GM19043 (cell line): ENCODE measurements around the gene CTDSPL.

Source experiments
- ATAC-seq: cut with Tn5 transposase; IDR thresholded peaks from one replicate; pipeline ENCODE4 v1.9.1; 2021; ENCODE audit warnings: low read depth; ENCODE audit not compliant: unreplicated experiment

The CTDSPL gene

DNA sequence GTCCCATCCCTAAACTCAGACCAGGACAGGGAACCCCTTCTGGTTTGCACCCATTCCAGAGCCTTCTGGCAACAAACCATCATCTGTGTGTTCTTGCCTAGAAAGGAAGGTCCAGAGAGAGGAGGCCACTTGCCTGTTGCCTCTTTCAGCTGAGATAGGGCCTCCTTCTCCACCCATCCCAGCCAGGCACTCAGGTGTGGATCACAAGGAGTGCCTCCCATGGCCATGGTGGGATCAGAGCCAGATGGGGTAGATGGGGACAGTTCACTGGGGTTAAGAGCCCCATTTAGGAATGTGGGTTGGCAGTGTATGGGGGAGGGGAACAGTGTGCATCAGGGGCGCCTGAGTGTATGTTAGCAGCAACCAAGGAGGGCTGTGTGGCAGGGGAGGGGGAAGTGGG lies 8.9 kb upstream of the CTDSPL start:
- ATAC-seq, result no peak

DNA sequence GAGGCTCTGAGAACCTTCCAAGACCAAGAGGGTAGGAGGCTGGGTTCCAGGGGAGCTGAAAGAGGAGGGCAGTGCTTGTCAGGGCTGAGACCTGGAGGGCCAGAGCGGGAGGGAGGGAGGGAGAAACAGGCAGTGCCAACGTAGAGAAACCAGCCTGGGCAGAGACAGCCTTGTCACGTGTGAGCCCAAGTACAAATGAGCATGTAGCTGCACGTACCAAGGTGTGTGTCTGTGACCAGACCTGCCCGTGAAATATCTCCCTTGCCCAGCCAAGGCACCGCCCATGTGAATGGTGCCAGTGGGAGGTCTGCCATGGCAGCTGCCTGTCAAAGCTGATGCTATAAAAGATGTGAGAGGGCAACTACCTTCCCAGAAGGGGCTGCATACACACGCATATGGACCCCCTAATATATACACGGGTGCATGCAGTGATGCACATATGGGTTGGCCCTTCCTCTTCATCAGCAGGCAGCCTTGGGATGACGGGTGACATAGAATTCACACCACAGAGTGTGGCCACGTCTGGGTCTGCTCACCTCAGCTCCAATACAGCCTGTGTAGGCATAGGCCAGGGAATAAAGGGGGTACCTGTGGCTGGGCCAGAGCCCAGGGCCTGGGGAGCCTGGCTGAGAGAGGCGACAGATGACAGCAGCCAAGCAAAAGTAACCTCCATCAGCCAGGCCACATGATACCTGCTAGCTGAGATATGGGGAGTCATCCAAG lies 7.8 kb upstream of the CTDSPL start:
- ATAC-seq, result no peak

DNA sequence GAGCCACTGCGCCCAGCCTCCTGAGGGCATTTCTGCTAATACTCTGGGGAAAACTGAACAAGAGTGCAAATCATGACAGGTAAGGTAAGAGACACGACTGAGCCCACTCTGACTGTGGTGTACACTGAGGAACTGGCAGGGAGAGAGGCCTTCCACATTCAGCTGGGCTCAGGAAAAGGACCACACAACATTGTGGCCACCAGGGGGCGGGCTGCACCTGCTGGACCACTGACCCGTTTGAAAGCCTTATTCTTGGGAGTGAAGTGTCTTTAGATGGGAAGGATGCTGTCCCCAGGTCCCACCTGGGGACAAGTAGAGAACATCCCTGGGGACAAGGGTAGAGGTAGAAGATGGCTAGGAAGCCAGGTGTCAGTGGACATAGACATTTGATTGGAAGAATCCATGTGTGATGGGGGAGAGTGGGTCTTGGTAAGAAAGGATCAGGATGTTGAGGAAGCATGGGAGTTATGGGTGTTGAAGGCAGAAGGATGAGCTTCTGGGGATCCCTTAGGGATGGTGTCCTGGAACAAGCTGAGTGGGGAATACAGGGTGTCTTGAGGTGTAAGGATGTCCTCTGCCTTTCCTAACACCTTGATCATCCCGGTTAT lies 6.2 kb upstream of the CTDSPL start:
- ATAC-seq, result peak; percentile 63

DNA sequence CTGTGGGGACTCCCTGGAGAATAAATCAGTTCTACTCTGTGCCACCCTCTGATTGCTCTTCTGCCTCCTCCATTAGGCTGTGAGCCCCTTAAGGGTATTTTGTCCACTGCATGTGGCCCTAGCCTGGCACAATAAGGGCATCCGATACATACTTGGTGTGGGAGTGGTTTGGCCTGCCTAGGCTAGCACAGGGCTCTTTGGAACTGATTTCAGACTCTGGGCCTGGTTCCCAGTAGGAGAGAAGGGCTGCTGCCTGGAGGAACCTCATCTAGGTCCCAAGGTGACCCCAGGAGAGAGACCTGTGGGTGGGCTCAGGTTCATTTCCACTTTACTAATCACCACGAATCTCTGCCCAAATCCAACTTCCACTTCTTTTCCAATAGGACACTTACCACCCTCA lies 5.3 kb upstream of the CTDSPL start:
- ATAC-seq, result no peak

DNA sequence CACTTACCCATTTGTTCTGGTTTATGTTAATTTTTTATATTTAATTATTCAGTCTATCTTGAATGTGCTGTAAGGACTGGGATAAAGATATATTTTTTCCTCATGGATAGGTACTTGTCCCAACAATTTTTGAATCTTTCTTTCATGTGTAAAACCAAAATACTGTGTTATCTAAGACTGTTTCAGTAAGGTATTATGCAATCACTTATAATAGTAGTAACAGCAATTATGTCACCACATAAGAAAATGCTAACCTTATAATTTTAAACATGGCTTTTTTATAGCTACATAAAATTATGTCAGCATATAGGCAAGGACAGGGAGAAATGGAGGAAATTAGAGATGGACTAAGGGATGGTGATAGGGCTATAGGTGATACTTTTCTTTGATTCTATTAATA lies 2.9 kb upstream of the CTDSPL start:
- ATAC-seq, result no peak

DNA sequence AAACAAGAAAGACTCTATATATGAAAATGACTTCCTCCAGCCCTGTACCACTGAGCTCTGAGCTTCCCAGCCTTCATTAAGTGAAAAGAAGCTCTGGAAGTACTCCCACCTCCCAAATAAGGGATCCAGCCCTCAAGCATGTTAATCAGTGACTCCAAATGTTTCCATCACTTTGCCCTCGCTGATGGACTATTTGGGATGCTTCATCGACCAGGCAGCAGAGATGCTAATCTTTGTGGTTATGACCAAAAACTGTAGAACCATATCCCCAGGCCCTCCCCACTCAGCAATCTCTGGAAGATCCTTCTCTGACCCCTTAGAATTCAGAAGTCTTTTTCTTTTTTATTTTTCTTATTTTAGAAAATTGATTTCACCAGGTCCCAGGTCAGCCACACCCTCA lies 2.3 kb upstream of the CTDSPL start:
- ATAC-seq, result no peak

DNA sequence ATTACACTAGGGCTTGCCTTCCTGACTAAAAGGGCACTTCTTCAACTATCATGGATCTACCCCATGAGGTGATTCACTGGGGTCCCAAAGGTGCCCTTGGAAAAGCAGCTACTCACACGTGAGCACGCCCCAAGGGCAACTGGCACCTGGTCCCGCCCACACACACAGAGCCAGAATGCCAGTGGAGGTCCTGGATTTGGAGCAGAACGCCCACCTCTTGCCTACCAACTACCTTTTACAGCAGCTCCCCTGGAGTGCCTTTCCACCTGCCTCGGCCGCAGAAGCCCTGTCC lies 1.8 kb upstream of the CTDSPL start:
- no peak for ATAC-seq

DNA sequence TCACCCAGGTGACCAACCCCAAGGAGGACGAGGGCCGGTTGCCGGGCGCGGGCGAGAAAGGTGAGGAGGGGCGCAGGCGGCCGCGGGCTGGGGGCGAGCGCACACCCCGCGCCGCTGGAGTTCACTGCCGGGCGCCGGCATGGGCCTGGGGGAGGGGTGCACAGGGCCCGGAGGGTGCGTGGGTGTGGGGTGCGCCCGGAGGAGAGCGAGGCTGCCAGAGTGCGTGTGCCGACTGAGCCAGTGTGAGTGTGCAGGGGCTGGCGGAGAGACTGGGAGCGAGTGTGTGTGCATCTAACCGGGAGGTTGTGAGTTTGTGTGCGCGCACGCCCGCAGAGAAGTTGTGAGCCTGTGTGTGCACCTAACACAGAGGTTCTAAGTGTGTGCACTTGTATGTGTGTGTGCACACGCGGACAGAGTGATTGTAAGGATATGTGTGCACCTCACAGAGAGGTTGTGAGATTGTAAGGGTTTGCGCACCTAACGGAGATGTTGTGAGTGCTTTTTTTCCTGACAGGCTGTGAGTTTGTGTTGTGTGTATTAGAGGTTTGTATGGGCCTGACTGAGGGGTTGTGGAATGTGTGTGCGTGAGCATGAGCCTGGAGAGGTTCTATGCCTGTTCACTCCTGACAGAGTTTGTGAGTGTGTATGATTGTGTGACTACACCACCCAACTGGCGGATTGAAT lies 681 bp downstream of the CTDSPL start:
- ATAC-seq, result no peak

DNA sequence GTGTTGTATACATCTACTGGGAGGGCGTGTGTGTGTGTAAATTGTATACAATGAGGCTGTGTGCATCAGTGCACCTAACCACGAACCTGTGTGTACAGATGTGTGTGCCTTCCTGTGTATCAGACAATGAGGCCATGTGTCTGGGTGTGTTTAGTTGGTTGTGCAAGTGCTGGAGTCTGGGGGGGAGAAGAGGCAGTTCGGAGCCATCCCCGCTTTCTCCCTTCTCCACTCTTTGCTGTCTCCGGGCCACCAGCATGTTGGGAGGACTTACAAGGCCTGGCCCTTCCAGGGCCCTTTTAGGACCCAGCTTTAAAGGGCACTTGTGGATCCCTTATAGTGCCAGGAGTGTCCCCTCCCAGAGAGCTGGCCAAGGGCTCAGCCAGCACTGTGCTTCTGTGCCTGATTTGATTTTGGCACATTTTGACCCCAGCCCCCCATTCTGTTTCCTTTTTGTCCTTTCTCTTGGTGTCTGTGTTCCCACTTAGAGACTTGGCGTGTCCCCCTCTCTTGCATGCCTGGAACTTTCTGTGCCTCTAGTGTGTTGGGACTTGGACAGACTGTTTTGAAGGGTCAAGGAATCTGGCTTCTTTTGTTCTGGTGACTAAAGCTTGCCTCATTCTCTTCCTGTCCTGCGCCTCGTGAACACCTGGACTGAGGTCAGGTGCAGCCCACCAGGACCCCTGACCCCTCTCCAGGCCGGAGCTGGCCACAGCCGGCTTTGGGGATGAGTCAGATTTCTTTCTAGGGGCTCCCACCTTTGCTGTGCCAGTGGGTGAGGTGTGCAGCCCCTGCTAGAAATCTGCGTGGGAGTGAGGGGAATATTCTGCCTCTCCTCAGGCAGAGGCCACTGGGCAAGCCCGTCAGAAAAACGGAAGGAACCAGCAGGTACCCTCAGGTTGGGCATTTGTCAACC lies 1.5 kb downstream of the CTDSPL start:
- no peak for ATAC-seq

DNA sequence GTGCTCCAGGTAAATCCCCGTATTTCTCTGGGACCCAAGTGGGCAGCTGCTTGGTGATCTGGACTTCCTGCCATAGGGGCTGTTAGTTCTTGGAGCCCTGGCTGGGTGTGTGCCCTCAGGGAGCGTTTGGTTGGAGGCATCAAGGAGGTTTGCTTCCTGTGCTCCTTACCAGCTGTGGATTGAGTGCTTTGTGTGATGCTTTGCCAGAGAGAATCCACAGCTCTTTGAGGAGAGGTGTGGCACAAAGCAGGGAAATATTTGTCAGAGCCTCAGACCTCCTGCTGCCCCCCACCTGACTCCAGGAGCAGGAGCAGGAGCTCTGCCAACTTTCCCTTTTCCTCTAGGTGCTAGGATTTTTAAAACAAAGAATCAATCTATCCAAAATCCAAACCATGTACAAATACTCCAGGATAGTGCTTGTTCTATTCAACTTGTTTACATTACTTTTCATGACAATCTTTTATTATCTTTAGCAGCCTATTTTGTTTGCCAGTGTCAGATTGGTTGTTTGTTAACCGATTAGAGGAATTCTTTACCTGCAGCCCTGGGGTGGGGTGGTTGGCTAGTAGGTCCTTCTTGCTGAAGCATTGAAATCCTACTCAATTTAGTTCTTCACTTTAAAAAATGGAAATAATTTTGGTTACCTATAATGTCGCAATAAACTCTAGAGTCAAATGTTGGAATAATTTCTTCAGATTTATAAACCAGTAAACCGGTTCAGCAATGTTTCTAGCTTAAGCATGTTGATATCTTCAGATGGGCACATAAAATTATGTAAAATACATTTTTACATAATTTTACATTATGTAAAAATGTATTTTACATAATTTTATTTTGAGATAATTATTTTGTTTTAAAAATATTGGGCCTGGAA lies 2.5 kb downstream of the CTDSPL start:
- no peak for ATAC-seq

DNA sequence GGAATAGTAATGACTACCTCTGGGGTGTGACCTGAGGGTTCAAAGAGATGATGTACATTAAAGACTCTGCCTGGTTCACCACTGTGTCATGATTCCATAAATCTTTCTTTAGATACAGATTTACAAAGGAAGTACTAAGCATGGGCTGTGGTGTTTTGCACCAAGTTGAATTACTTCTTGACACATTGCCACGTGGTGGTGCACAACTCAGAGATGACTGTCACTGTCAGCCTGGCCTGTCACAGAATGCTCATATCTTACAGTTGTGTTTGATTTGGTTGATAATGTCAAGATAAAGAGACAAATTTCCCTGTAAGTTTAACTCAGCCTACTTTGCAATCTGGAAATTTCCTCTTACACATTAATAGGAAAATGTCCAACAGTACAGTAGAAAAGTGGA lies 3.2 kb downstream of the CTDSPL start:
- ATAC-seq, result no peak

DNA sequence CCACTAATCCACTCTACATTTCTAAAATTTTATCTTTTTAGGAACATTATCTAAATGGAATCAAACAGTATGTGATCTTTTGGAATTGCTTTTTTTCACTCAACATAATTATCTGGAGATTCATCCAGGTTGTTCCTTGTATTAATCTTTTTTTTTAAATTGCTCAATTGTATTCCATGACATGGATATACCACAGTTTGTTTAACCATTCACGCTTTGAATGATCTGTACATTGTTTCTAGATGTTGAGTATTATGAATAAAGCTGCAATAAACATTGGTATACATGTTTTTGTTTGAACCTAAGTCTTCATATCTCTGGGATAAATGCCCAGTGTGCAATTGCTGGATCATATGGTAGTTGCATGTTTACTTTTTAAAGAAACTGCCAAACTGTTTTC lies 5.5 kb downstream of the CTDSPL start:
- no peak for ATAC-seq

DNA sequence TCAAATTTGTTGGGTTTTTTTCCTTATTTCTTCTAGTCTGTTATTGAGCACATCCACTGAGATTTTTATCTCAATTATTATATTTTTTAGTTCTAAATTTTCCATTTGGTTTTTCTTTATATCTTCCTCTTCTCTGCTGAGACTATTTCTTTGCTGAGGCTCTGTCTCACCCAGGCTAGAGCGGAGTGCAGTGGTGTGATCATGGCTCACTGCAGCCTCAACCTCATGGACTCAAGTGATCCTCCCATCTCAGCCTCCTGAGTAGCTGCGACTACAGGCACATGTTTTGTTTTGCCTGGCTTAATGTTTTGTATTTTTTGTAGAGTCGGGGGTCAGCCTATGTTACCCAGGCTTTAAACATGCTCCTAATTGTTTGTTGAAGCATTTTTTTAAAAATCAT lies 10.2 kb downstream of the CTDSPL start:
- ATAC-seq, result no peak

DNA sequence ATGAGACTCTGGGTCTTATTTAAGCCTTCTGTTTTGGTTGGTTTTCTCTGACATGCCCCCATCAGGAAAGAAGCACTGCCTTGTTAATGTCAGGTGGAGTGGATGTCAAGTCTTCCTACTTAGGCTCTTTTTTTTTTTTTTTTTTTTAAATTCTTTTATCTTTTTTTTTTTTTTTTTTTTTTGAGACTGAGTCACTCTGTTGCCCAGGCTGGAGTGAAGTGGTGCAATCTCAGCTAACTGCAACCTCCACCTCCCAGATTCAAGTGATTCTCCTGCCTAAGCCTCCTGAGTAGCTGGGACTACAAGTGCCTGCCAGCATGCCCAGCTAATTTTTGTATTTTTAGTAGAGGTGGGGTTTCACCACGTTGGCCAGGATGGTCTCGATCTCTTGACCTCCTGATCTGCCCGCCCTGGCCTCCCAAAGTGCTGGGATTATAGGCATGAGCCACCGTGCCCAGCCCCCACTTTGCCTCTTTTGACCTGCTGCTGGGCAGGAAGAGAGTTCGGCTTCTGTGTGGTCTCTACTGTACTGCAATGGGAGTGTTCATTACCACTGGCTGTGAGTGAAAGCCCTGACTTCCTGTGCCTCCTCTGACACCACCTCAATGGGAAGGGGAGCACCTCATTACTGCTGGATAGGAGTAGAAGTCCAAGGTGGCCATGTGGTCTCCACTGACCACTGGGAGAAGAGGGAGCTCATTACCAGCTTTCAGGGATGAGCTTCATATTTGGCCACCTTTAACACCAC lies 10.9 kb downstream of the CTDSPL start:
- no peak for ATAC-seq

DNA sequence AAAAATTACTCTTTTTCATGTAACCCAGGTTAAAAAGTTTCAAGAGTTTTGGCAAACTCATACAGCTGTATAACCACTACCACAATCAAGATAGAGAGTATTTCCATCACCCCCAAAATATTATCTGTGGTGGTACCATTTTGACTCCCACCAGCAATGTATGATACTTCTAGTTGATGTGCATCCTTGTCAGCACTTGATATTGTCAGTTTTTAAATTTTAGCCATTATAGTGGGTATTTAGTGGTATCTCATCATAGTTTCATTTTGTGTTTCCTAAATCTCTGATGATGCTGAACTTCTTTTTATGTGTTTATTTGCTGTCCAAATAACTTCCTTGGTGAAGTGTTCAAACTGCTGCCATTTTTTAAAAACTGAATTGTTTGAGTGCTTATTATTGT lies 14.6 kb downstream of the CTDSPL start:
- ATAC-seq, result no peak

DNA sequence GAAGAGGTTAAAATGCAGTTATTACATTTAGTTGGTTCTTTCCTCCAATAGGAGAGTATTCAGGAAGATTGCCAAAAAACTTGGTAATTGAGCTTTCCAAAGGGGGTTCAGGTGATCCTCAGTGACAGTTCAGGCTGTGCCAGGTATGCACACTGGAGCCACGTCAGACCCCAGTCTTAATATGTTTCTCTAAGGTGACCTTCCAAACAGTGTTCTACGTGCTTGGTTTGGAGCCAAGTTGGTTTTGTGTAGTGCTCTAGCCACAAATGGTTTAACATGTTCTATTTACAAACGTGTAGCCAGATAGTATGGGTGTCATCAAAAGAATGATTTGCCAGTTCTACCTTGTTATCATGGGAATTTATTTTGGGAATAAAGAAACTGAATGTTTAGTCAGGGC lies 21.0 kb downstream of the CTDSPL start:
- no peak for ATAC-seq

DNA sequence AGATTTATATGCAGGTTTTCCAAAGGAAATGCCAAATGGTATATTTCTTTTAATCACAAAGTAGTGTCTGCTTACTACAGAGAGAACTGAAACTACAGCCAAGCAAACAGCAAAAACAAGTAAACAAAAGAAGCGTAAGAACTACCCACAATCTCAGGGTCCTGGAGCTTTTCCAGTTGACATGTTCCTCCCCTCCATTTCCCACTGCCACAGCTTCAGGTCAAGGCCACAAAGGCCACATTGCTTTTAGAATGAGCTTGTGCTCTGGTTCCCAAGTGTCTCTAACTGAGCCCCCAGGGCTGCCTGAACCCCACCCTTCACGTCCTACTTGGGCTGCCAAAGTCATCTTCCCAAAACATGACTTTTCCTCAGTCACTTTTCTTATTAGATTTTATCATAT lies 24.1 kb downstream of the CTDSPL start:
- no peak for ATAC-seq

DNA sequence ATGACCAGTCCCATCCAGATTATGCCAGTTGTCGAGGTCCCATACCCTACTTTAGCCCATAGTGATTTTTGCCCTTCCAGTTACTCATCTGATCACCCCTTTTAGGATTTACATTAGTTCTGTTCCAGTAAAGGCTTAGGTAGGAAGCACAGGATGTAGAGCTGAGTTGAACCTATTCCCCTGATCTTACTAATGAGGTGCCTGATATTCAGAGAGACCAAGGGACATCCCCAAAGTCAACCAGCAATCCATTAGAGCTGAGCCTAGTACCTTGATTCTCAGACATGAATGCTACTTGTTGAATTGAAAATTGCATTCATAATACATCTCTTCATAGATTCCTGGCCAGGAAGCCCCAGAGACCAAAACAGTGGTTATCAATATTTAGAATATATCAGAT lies 24.7 kb downstream of the CTDSPL start:
- ATAC-seq, result no peak

DNA sequence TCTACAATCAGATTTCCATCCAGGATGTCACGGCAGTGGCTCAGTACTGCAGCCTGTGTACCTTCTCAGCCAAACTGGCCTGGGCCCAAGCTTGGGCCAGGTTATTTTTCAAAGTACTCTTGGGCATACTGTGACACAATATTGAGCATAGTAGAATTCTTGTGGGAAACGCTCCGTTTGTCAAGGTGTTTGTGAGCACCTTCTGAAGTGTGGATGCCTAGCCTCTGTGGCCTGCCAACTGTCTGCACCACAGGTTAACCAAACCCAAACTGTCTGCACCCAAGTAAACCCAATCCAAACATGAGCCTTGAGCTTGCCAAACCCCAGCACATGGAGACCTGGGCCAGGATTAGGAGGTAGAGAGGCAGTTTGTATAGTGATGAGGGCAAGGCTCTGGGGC lies 25.4 kb downstream of the CTDSPL start:
- ATAC-seq, result no peak

DNA sequence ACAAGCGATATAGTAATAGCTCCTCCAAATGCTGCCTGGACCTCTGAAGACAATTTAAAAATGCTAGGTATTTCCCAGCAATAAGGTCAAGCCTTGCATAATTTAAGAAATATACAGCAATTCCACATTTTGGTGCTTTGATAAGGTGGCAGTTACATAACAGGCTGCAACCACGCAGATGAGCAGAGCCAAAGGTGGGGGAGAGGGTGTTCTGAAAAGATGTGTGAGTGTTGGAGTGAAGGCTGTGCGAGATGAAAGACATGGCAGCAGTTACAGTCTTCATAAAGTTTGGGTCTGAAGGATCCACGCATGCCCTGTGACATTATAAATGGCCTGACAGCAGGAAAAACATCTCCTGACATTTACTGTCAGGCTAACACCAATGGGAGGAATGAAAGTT lies 26.1 kb downstream of the CTDSPL start:
- ATAC-seq, result no peak
